ENCODE data around the gene SLC3A2.
"Not testable (repeated sequence)": the region's sequence is repeated elsewhere in the genome, so short reads cannot be mapped to it uniquely, and the experiment has no call there.

Gene SLC3A2

GRCh38 chr11:62860835-62861563, 19.7 kb upstream of the SLC3A2 start:
- H3K4me3 ChIP-seq (replicated peaks; ENCODE audit: low read depth, low read length), result no peak overlapping the region
- no peak for DNase-seq (ENCODE audit: extremely low read depth, low read depth)
- TF ChIP-seq, protein P1, sequence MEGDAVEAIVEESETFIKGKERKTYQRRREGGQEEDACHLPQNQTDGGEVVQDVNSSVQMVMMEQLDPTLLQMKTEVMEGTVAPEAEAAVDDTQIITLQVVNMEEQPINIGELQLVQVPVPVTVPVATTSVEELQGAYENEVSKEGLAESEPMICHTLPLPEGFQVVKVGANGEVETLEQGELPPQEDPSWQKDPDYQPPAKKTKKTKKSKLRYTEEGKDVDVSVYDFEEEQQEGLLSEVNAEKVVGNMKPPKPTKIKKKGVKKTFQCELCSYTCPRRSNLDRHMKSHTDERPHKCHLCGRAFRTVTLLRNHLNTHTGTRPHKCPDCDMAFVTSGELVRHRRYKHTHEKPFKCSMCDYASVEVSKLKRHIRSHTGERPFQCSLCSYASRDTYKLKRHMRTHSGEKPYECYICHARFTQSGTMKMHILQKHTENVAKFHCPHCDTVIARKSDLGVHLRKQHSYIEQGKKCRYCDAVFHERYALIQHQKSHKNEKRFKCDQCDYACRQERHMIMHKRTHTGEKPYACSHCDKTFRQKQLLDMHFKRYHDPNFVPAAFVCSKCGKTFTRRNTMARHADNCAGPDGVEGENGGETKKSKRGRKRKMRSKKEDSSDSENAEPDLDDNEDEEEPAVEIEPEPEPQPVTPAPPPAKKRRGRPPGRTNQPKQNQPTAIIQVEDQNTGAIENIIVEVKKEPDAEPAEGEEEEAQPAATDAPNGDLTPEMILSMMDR (IDR thresholded peaks at IDR 0.05; ENCODE audit: low read depth, low read length, missing control alignments), result no peak

GRCh38 chr11:62861564-62862192, 19.0 kb upstream of the SLC3A2 start:
- H3K4me3 ChIP-seq (replicated peaks; ENCODE audit: low read depth, low read length); DNase-seq (ENCODE audit: extremely low read depth, low read depth): not testable (repeated sequence)

DNA sequence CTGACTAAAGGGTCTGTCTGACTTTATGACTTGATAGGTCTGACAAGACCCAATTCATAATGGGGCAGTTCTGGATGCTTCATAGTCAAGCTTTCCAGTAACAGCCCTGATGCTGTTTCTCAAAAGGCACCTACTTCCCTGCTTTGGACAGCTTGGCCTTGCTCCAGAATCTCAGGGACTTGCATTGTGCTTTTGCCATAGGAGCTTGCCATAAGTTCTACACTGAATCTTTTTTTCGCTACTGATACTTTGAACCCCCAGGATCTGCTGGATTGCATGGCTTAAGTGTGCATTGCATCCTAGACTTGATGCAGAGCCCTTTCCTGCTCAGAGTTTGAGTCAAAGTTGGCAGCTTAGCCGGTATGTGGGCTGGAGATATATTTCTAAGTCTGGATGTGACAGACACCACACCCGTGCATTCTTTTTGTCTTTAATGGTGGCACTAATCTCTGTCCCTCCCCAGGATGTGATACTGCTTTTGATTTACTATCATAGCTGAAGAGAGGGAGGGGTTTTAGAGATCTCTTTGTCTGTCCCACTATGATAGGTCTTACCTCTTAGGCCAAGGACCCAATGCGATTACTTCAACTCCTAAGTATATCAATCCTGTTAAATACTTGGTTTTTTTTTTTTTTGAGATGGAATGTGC, 16.9 kb upstream of the SLC3A2 start:
- no peak for DNase-seq (ENCODE audit: extremely low read depth, low read depth)
- TF ChIP-seq, protein P1 (IDR thresholded peaks at IDR 0.05; ENCODE audit: low read depth, low read length, missing control alignments), result no peak
- no peak overlapping the region for H3K4me3 ChIP-seq (replicated peaks; ENCODE audit: low read depth, low read length)

- no peak for DNase-seq (ENCODE audit: extremely low read depth, low read depth)
- TF ChIP-seq, protein P1 (IDR thresholded peaks at IDR 0.05; ENCODE audit: low read depth, low read length, missing control alignments), result no peak
- no peak overlapping the region for H3K4me3 ChIP-seq (replicated peaks; ENCODE audit: low read depth, low read length)
Measured at GRCh38 chr11:62865635-62866034, 15.1 kb upstream of the SLC3A2 start.

- no peak for DNase-seq (ENCODE audit: extremely low read depth, low read depth)
Measured at GRCh38 chr11:62874851-62875250, 5.8 kb upstream of the SLC3A2 start.

GRCh38 chr11:62875698-62876478, 4.8 kb upstream of the SLC3A2 start:
- TF ChIP-seq, protein P1 (IDR thresholded peaks at IDR 0.05; ENCODE audit: low read depth, low read length, missing control alignments), result no peak
- no peak overlapping the region for H3K4me3 ChIP-seq (replicated peaks; ENCODE audit: low read depth, low read length)
- DNase-seq (ENCODE audit: extremely low read depth, low read depth), result no peak

More at GRCh38 chr11:62874851-62875250, 5.8 kb upstream of the SLC3A2 start:
- H3K4me3 ChIP-seq (replicated peaks; ENCODE audit: low read depth, low read length), result no peak overlapping the region
- TF ChIP-seq, protein P1 (IDR thresholded peaks at IDR 0.05; ENCODE audit: low read depth, low read length, missing control alignments), result no peak
